A673 (cell line): Measurements from ENCODE around the gene TCTN3.
"Not testable (repeated sequence)": the region's sequence is repeated elsewhere in the genome, so short reads cannot be mapped to it uniquely, and the experiment has no call there.

Source experiments
- CTCF ChIP-seq: fragments of 300-800, 200-600 bp; sonication (generic); conservative IDR thresholded peaks from 2 replicates; pipeline ENCODE4 v1.5.1; 2017; ENCODE audit warnings: low read depth, mild to moderate bottlenecking, antibody characterized with exemption, low read length, moderate library complexity, mixed read lengths
- EZH2 ChIP-seq: fragments of 200-600 bp; sonication (generic); IDR thresholded peaks from 2 replicates; pipeline ENCODE4 v1.6.1; 2017; ENCODE audit warnings: borderline replicate concordance, low read depth, mild to moderate bottlenecking, mixed read lengths, antibody characterized with exemption, low read length; ENCODE audit not compliant: poor library complexity, severe bottlenecking

- not testable (repeated sequence) for TF ChIP-seq CTCF, EZH2
Measured at GRCh38 chr10:95720745-95721144, 27.0 kb upstream of the TCTN3 start.
